T-helper 22 cell (primary cell): Measurements from ENCODE around the gene C20orf144.
A peak's percentile ranks its signal among the peaks of the same experiment; 100 is the strongest.

ENCODE experiments used
- DNase-seq: peaks from one replicate; pipeline ENCODE4 v3.0.0-alpha.2; 2020; ENCODE audit warnings: low read depth

The C20orf144 gene

GRCh38 chr20:33650111-33650752 lies 11.9 kb upstream of the C20orf144 start:
- DNase-seq: no peak

GRCh38 chr20:33650753-33651561 lies 11.2 kb upstream of the C20orf144 start:
- no peak for DNase-seq

- DNase-seq: no peak
These were observed 10.5 kb upstream of the C20orf144 start for GRCh38 chr20:33651562-33652048.

GRCh38 chr20:33653218-33653899 lies 8.8 kb upstream of the C20orf144 start:
- no peak for DNase-seq

GRCh38 chr20:33653900-33654596 lies 8.1 kb upstream of the C20orf144 start:
- DNase-seq: no peak

GRCh38 chr20:33654680-33655161 lies 7.4 kb upstream of the C20orf144 start:
- no peak for DNase-seq

GRCh38 chr20:33655164-33655563 lies 7.0 kb upstream of the C20orf144 start:
- DNase-seq: no peak

GRCh38 chr20:33656010-33656782 lies 5.9 kb upstream of the C20orf144 start:
- no peak for DNase-seq

GRCh38 chr20:33656783-33657703 lies 5.1 kb upstream of the C20orf144 start:
- DNase-seq: no peak

GRCh38 chr20:33657704-33658095 lies 4.4 kb upstream of the C20orf144 start:
- DNase-seq: no peak

GRCh38 chr20:33658510-33658909 lies 3.6 kb upstream of the C20orf144 start:
- DNase-seq: no peak

GRCh38 chr20:33658929-33659328 lies 3.2 kb upstream of the C20orf144 start:
- no peak for DNase-seq

GRCh38 chr20:33659341-33660034 lies 2.6 kb upstream of the C20orf144 start:
- no peak for DNase-seq

- no peak for DNase-seq
These were observed 2.0 kb upstream of the C20orf144 start for GRCh38 chr20:33660035-33660684.

GRCh38 chr20:33660685-33661058 lies 1.5 kb upstream of the C20orf144 start:
- no peak for DNase-seq

- peak; percentile 71 for DNase-seq
These were observed 1.3 kb downstream of the C20orf144 start for GRCh38 chr20:33663161-33664084.

- DNase-seq: no peak
These were observed 2.1 kb downstream of the C20orf144 start for GRCh38 chr20:33664085-33664761.
